Activated CD4-positive, alpha-beta T cell treated with anti-CD3 and anti-CD28 coated beads for 48 hours (primary cell): ENCODE results near the gene SLC25A13.

ENCODE experiments used
- DNase-seq: peaks from one replicate; pipeline ENCODE4 v3.0.0-alpha.2; 2020

The SLC25A13 gene

DNA sequence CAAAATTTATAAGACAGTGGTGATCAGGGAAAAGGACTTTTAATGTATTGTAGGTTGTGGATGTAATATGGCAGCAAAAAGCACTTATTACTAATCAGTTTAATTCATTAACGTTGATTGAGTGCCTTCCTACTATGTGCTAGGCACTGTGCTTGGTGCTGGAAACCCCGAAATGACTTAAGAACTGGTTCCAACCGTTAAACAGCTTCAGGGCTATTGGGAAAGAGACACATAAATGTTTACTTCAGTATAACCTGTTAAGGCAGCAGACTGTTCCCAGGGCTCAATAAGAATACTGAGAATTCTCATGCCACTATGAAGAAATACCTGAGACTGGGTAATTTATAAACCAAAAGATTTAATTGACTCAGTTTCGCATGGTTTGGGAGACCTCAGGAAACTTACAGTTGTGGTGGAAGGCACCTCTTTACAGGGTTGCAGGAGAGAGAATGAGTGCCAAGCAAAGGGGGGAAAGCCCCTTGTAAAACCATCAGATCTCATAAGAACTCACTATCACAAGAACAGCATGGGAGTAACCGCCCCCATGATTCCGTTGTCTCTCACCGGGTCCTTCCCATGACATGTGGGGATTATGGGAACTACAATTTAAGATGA is 1.1 kb upstream of the SLC25A13 start:
- DNase-seq, result peak; percentile 28

GRCh38 chr7:96322373-96322695 is 436 bp upstream of the SLC25A13 start:
- DNase-seq, result no peak

DNA sequence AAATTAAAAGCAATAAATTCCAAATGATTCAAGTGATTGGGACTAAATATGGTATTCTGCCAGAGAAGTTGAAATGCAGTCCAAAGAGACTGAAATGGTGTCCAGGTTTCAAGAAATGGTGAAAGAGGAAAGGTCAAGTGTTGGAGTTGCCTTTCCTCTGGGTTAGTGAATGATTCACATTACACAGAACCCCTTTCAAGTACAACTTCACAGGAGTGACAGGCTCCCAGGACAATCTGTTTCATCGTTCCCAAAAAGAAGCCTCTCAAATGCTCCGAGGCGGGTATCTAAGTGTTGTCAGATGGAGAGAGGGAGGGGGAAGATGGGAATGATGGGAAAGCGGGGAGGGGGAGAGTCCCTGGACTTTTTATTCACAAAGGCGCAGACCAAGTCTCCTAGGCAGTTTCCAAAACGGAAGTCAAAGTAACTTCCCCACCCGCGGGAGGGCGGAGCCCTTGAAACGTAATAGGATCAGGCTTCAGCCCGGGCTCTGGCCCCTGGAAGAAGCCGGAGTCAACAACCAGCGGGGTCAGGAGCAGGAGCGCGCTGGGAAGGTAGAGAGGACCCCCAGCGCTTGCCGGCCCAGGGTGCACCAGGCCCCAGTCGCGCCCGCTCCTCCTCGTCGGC is 754 bp downstream of the SLC25A13 start:
- peak; percentile 79 for DNase-seq

DNA sequence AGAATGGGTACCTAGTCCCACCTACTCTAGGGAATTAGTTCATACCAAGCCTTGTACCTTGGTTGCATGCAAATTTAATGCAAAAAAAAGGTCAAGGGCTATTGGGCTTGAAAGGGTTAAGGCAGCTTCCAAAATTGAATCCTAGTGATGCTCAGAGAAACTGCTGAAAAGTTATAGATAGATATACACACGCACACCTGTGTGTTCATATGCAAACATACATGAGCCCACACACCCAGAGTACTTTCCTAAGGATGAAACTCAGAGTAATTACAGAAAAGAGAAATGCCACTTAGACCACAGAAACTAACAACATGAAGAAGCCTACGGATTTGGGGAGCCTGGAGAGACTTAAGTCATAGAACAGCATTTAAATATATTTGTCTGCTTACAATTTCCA is 1.5 kb downstream of the SLC25A13 start:
- peak; percentile 26 for DNase-seq

DNA sequence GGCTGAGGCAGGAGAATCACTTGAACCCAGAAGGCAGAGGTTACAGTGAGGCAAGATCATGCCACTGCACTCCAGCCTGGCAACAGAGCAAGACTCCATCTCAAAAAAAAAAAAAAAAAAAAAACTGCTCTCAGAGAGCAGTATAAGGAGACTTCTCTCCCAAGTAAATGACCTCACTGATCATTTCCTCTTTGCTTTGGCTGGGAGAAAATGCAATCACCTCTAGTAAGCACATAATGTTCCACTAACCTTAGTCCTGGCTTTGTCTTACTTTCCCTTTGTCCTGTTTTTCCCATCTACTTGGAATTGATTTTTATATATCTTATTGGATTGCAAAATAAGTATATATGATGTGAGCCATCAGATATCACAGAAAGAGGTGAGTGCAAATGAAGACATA is 2.5 kb downstream of the SLC25A13 start:
- DNase-seq, result no peak

GRCh38 chr7:96316949-96317348 is 4.9 kb downstream of the SLC25A13 start:
- no peak for DNase-seq

- DNase-seq, result no peak
These were observed 6.8 kb downstream of the SLC25A13 start for GRCh38 chr7:96315125-96315512.

DNA sequence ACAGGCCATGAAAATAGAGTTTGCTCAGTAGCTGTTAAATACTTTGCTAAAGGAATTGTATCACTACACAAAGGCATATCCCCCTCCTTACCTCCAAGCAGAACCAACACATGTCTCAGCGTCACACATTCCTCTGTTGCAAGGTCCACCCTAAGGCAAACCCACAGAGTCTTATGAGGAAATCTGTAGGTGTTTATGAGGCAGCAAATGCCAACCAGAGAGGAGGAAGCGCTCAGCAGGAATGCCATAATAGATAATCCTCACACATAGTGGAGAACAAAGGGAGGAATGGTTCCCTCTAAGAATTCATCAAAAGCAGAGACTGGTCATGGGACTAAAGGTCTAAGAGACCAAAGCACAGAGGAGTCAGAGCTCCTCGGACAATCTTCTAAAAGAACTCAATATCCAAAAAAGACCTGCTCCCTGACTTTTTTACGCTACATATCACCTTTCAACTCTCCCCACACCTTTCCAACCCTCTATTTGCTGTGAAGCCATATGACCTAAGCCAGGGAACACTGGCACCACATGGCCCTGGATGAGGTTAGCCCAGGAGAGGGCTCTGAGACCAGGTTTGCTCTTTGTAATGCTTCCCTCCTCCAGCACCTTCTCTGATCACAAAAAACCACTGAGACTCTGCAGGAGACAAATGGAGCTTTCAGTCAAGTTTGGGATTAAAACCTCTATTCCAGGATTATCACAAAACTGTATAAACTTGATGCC is 7.3 kb downstream of the SLC25A13 start:
- DNase-seq, result no peak

GRCh38 chr7:96313940-96314339 is 8.0 kb downstream of the SLC25A13 start:
- DNase-seq, result no peak

DNA sequence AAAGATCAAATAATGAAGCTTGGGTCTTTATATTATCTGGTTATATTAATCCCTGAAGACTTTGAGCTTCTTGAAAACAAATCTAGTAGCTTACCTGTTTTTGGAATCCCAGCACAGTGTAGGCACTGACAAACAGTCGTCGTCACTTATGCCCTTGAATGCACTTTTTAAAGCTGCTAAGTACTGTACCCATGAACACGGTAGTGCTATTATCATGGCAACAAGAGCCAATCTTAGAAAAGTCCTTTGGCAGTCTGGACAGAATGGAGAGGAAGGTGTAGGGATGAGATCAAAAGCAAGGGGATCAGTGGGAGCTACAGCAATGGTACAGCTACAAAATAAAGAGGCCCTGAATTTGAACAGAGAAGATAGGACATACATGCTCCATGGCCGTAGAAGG is 9.4 kb downstream of the SLC25A13 start:
- no peak for DNase-seq

- DNase-seq, result no peak
These were observed 9.9 kb downstream of the SLC25A13 start for GRCh38 chr7:96311967-96312366.

- no peak for DNase-seq
These were observed 11.8 kb downstream of the SLC25A13 start for GRCh38 chr7:96310110-96310509.

DNA sequence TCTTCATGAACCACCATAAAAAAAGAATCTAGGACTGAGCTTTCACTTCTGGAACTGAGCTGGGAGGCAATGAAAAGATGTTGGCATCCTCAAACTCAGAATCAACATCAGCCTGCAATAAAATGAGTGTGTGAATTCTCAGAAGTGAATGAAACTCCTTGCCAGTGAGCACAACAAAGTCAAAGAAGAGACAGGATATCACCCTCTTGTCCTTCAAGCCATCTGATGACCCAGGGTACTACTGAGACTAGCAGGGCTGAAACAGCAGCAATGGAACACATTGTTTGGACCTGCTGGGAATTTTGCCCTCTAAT is 13.0 kb downstream of the SLC25A13 start:
- DNase-seq, result no peak

DNA sequence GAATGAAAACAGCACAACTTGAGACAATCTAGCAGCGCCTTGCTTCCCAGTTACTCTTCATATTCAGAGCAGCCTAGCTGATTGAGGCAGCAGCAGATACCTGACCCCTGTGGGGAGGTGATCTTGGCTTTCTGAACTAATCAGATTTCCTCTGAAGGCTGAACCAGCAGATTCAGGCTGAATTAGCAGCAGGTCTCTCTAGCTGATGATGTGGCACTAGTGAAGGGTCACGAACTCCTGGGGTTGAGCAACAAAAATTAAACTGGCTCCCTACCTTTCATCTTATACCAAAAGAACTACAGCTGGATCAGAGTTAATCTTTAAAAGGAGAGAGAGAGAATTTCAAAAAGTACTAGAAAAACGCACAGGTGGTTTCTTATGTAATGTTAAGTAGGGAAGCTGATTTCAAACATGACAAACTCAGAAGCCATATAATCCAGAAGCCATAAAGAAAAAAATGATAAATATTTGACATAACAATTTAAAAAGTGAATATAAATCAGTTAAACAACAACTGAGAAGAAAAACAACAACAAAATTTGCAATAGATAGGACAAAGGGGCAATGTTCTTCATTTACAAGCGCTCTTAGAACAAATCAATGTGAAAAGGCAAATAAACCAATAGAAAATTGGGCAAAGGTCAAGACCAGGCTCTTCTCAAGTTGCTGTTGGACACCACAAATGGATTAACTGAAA is 13.5 kb downstream of the SLC25A13 start:
- DNase-seq, result no peak

DNA sequence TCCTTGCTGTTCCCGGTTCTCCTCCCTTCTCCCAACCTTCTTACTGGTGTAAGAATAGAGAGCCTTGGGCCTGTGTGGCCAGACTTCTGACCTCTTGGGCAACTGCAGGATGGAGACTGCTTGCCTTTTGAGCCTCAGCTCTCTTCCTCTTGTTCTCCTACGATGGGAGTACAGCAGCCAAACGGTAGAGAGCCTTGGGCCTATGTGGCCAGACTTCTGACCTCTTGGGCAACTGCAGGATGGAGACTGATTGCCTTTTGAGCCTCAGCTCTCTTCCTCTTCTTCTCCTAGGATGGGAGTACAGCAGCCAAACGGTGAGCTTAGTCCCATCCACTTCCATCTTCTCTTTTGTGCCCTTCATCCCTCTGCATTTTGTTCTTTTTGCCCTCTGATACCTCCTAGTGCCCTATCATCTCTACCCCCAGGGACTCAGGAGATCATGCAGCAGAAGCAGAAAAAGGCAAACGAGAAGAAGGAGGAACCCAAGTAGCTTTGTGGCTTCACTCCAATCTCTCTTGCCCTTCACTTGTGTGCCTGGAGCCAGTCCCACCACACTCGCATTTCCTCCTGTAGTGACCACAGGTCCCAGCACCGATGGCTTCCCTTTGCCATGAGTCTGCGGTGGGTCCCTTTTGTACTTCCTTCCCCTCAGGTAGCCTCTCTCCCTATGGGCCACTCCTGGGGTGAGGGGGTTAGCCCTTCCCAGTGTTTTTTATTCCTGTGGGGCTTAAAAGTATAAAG is 15.3 kb downstream of the SLC25A13 start:
- DNase-seq, result no peak

DNA sequence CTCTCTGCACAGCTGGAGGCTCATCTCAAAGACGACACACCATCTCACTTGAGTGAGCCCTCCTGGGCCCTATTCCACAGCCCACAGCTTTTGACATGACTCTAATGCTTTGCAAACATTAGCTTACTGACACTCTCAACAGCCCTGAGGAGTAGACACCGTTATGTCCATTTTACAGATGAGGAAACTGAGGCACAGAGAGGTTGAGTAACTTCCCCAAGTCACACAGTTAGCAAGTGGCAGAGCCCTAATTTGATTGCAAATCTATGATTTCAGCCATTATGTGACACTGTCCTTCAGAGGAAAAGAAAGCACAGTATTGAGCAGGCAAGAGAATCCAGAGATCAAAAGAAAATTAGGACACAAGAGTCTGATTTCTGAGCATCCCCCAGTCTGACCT is 16.0 kb downstream of the SLC25A13 start:
- DNase-seq, result no peak

DNA sequence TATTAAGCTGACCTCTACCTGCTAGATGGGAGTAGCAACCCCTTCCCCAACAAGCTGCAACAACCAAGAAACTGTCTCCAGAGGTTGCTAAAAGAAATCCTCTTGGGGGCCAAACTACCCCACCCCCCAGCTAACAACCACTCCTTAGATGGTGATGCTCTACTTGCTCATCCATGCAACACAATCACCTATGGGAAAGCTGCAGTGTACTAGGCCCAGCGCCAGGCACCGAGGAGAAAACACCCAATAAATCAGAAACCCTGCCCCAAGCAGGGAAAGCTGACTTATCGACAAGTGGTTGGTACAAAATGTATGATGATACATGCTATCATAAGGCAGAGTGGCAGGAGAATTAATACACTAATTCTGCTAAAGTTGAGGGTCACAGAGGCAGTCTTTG is 17.3 kb downstream of the SLC25A13 start:
- DNase-seq, result no peak

DNA sequence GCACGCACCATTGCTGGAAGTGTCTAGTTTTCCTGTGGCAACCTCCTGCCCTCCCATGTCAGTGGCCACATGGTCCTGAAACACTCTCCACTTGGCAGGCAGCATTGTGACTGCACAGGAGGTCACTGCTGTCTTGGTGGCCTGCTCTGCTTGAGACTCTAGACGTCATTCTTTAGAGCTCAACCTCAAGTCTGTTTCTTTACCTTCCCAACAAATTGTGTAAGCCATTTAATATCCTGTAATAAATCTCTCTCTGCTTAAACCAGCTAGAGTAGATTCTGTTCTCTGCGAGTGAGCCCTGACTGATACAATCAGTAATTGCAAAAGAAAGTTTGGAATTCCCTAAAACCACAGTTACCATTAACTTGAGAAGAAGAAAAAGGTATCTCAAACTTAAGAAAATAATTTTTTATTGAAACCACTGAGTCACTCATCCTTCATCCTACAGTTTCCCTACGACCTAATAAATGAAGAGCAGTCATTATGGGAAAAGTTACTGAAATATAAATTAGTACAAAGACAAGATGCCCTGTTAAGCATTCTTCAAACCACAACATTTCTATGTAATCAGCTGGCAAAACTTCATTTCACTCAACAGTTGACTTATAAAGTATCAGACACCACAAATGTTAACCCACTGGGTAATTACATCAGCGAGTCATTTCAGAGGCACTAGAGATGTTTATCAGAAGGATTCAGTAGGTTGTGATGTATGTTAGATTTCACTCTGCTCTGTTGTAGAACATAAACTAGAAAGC is 18.0 kb downstream of the SLC25A13 start:
- DNase-seq, result no peak

DNA sequence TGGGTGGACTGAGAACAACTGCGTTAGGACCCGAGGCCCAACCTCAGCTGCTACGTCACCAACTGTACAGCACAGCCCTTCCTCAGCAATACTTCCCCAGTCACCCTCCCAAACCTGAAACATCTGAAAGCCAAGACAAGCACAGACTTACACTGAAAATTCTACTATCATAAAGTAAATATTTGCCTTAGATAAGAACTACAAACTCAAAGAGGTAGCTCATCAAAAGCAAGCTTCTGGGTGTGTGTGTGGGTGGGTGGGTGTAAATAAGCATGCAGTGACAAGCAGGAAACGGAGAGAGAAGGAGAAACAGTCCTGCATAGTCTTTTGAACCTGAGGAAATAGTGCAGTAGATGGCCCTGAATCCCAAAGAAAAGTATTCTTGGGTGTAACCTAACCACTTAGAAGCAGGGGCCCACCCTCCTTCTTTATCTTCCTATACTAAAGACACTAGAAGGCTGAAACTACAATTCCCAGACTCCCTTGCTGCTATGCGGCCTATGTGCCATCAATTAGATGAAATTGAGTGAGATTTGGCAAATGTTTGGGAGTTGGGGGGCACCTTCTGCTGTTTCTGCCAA is 18.7 kb downstream of the SLC25A13 start:
- no peak for DNase-seq

DNA sequence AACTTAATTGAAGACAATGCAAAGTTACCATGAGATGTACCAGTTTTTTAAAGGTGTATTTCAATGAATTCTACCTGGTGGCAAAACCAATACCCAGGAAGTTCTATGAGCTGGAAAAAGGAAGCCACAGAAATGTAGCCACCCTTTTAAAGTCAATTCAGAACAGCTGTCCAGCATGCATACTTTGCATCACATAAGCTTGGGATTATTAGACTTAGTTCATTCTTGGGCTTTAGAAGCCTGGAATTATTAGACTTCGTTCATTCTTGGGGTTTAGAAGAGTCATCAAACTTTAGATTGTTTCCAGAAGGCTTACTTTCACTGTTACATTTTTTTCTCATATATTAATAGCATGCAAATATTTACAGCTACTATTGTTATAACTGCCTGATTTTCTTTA is 20.9 kb downstream of the SLC25A13 start:
- DNase-seq, result no peak

GRCh38 chr7:96300502-96300901 is 21.4 kb downstream of the SLC25A13 start:
- no peak for DNase-seq

DNA sequence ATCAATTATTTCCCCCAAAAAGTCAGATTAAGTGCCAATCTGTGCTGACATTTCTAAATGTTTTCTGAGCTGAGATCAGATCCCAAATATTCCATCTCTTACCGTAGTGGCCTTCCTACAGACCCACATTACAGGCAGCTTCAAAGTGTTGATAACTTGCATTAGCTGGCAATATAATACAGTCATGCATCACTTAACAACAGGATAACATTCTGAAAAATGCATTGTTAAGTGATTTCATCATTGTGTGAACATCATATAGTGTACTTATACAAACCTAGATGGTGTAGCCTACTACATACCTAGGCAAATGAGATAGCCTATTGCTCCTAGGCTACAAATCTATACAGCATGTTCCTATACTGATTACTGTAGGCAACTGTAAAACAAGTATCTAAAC is 22.4 kb downstream of the SLC25A13 start:
- no peak for DNase-seq
